Hindlimb muscle (tissue), 1 donor: ENCODE data around the gene ADGRE1. TPM values are rescaled to one million over a fixed set of nuclear protein-coding genes. Genes with fewer than 3 reads are reported as not detected.

Experiments used
- DNase-seq: peaks from one replicate; pipeline ENCODE4 v3.0.0-alpha.2; 2013
- polyA plus RNA-seq: library from polyadenylated mRNA; unstranded; fragments of 120-200 nt; gene quantifications from one replicate; pipeline ENCODE4 v1.2.1, GENCODE V29; 2013; ENCODE audit not compliant: insufficient read length

Gene ADGRE1
- polyA plus RNA-seq, 1 donor, result not detected

- DNase-seq, result no peak
Measured at GRCh38 chr19:6876748-6877147, 10.6 kb upstream of the ADGRE1 start.

DNA sequence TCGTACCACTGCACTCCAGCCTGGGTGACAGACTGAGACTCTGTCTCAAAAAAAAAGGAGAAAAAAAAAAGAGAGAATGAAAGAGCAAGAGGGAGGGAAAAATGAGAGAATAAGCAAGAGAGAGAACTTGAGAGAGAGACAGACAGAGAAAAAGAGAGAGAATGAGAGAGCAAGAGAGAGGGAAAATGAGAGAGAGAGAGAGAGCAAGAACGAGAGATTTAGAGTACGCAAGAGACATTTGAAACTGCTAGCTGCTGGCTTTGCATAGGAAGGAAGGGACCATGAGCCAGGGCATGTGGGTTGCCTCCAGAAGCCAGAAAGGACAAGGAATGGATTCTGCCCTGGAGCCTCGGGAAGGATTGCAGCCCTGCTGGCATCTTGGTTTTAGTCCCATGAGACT, 9.6 kb upstream of the ADGRE1 start:
- DNase-seq, result no peak

- no peak for DNase-seq
Measured at GRCh38 chr19:6886277-6886897, 992 bp upstream of the ADGRE1 start.

DNA sequence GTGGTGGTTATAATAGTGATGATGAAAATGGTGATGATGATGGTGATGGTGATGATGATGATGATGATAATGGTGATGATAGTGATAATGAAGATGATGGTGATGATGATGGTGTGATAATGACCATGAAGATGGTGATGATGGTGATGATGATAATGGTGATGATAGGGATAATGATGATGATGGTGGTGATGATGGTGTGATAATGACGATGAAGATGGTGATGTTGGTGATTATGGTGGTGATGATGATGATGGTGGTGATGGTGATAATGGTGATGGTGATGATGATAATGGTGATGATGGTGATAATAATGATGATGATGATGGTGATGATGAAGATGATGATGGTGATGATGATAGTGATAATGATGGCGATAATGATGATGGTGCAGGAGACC, 1.6 kb downstream of the ADGRE1 start:
- DNase-seq, result no peak

DNA sequence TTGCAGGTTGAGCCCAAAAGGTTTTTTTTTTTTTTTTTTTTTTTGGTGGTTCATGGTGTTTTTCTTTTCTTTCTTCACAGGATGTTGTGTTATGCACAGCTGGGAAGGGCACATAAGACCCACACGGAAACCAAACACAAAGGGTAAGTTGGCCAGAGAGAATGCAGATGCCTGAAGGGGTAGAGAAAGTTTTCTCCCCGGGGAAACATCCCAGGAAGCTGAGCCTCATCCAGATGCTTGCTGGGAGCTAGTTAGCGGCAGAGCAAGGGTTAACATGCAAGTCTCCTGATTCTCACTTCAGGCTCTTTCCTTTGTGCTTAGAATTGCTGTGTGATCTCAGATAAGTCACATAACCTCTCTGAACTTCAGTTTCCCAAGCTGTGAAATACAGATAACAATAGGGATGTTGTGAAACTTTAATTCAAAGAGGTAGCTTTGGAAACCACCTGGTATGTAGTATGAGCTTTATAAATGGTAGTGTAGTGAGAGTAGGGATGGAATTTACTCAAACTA, 3.1 kb downstream of the ADGRE1 start:
- DNase-seq, result no peak

DNA sequence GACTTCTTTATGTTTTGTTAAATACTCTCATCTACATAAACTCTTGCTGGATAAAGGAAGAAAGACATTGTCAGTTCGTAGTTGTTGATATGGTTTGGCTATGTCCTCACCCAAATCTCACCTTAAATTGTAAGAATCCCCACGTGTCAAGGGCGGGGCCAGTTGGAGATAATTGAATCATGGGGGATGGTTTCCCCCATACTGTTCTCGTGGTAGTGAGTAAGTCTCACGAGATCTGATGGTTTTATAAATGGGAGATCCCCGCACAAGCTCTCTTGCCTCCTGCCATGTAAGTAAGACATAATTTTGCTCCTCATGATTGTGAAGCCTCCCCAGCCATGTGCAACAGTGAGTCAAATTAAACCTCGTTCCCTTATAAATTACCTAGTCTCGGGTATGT, 3.6 kb downstream of the ADGRE1 start:
- DNase-seq, result no peak

GRCh38 chr19:6891761-6892385, 4.5 kb downstream of the ADGRE1 start:
- DNase-seq, result no peak

DNA sequence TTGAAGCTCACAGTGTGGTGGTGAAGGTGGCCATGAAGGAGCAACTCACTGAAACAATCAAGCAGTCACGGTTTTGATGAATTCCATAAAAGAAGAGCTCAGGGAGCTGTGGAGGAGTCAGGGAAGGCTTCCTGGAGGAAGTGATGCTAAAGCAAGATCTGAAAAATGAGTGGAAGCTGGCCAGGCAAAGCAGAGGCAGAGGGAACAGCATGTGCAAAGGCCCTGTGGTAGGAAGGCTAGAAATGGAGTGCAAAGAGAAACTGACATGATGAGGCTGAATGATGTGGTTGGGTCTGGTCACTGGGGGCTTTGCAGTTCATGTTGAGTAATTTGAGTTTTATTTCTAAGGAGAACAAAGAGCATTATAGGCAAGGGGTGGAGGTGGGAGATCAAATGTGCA, 6.9 kb downstream of the ADGRE1 start:
- no peak for DNase-seq

DNA sequence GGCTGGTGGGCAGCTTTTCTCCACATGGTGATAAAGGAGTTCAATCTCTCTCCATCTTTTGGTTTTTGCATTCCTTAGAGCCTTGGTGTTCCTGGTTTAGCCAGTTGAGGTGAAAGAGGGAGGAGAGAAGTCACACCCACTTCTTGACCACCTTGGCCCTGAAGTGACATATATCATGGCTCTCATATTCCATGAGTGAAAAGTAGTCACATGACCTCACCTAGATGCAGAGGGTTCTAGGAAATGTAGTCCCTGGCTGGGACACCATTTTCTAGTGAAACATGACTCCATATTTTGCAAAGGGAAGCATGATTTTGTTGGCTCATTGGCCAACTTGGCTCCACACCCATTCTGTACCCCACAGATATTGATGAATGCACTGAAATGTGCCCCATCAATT, 16.1 kb downstream of the ADGRE1 start:
- DNase-seq, result no peak

DNA sequence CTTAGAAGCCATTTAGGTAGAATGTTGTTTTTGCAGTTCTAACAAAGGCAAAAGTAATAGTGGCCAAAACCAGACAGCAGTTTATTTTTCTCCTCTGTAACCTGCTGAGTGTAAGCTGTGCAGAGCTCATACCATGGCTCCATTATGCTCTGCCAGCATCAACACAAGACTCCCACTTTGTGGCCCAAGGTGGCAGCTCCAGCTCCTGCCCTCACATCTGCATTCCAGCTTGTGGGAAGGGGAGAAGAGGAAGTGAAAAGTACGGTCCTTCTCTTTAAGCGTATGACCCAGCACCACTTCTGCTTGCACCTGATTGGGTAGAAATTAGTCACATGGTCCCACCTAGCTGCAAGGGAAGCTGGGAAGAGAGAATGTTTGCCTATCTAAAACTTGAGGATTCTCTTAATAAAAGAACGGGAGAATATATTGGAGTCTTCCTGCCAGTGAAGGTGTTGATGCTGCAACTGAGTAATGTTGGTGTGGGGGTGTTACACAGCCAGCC, 19.2 kb downstream of the ADGRE1 start:
- DNase-seq, result no peak

DNA sequence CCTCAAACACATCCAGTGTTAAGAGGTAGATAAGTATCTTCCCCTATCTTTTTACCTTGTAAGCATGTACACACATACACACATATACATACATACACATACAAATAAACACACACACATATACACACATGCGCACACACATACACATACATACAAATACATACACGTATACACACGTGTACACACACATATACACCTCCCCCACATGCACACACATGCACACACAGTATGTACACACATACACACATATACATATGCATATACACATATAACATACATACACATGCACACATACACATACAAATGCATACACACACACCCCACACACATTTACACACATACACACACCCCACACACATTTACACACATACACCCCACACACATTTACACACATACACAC, 24.1 kb downstream of the ADGRE1 start:
- DNase-seq, result no peak

DNA sequence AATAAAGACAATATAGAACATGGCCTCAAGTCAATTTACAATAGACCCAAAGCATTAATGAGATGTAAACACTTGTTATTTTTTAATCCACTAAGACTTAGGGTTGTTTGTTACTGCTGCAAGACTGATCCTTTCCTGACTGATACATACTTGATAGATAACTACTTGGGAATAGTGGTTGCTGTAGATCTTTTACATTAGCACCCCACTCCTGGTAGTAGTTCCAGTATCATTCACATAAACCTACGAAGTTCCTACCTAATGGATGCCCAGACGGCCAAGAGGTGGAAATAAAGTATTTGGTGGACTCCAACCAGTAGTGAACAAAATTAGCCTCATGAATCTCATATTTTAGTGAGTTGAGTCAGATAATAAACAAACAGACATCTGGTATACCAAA, 26.9 kb downstream of the ADGRE1 start:
- DNase-seq, result no peak

DNA sequence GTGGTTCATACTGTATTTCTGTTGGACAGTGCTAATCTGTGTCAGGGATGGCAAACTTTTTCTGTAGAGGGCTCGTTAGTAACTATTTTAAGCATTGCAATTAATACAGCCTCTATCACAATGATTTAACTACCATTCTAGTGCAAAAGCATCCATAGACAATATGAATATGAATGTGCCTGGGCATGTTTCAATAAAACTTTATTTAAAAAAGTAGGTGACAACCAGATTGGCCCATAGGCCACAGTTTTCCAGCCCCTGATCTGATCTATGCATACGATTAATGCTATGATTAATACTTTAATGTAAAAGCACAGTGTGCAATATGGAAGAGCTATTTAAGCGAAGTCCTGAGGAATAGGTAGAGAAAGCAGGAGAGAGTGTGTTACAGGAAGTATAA, 29.6 kb downstream of the ADGRE1 start:
- DNase-seq, result no peak

- DNase-seq, result no peak
Measured at GRCh38 chr19:6925386-6925785, 38.0 kb downstream of the ADGRE1 start.

- DNase-seq, result no peak
Measured at GRCh38 chr19:6925801-6926751, 38.7 kb downstream of the ADGRE1 start.

- DNase-seq, result no peak
Measured at GRCh38 chr19:6930190-6930589, 42.8 kb downstream of the ADGRE1 start.

DNA sequence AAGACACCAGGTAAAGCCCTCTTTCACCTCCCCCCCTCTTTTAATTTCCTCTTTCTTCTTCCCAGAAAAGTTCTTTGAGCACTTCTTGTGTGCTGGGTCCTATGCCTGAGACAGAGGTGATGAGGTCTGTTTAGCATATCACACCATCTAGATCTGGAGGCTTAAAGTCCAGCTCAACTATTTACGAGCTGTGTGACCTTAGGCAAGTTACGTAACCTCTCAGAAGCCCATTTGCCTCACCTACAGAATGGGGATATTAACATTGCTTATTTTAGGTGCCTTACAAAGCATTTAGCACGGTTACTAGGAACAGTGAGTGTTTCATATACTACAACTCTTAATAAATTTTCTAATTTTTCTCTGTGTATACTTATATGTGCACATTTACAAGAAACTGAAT, 47.7 kb downstream of the ADGRE1 start:
- no peak for DNase-seq

GRCh38 chr19:6935618-6936017, 48.2 kb downstream of the ADGRE1 start:
- no peak for DNase-seq

DNA sequence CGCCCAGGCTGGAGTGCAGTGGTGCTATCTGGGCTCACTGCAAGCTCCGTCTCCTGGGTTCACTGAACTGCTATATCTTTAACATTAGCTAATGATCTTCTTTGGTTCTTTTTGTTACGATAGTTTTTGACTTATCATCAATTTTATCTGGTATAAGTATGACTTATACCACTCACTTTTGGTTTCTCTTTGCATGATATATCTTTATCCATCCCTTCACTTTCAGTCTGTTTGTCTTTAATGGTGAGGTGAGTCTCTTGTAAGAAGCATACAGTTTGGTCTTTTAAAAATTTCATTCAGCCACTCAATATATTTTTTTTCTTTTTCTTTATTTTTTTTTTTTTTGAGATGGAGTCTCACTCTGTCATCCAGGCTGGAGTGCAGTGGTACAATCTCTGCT, 58.4 kb downstream of the ADGRE1 start:
- DNase-seq, result no peak

DNA sequence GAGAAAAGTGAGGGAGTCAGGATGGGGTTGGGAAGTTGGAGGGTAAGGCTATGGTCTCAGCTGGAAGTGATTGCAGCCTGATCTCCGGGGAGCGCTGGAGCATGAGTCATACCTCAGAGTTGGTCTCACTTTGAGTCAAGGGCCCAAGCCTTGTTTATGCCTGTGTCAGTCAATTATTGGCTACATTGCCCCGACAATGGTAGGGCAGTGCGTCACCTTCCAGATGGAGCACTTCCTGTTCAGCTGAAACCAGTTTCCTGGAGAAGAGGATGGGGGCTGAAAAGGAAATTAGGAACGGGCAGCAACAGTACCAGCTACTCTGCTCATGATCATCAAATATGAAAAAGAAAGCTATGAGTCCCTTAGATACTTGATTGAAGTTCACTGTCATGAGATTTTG, 60.4 kb downstream of the ADGRE1 start:
- no peak for DNase-seq

DNA sequence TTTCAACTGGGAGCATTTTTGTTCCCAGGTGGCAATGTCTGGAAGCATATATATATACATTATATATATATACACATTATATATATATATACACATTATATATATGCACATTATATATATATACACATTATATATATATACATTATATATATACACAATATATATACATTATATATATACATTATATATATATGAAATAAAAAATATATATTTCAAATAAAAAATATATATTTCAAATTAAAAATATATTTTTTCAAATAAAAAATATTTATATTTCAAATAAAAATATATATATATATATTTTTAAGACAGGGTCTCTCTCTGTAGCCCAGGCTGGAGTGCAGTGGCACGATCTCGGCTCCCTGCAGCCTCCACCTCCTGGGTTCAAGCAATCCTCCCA, 61.5 kb downstream of the ADGRE1 start:
- DNase-seq, result no peak

- no peak for DNase-seq
Measured at GRCh38 chr19:6952956-6953355, 65.6 kb downstream of the ADGRE1 start.

DNA sequence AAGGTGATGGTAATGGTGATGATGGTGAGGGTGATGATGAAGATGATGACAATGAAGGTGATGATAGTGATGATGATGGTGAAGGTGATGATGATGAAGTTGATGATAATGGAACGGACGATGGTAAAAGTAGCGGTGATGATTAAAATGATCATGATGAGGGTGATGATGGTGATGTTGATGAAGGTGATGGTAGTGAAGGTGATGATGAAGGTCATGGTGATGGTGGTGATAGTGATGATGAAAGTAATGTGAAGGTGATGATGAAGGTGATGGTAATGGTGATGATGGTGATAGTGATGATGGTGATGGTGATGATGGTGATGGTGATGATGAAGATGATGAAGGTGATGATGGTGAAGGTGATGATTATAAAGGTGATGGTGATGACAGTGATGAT, 67.7 kb downstream of the ADGRE1 start:
- no peak for DNase-seq
